ENCODE data around the gene UBE3B. TPM values are rescaled to one million over a fixed set of nuclear protein-coding genes. Genes with fewer than 3 reads are reported as not detected.

The UBE3B gene
- total RNA-seq, 4 donors from 2014 or later = 34.4 to 73.0 (median 71.6) TPM

DNA sequence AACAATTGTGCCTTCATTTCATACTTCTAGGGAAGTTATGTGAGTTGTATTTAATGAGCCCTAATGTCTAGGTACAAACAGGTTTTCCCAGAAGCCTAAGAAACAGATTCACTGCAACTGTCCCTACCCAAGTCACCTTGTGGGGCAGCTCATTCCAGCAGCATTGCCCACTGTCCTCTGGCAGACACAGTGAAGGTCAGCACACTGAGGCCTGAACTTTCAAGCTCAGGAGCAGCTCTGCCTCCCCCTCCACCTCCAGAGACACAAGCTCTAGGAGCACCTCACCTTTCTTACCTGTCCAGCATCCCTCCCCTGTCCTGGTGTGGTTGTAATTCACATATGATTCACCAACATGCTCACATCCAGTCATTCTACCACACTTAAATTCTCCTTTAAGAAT lies 15.7 kb downstream of the UBE3B start:
- no peak for TF ChIP-seq POLR2A (IDR thresholded peaks at IDR 0.05)
- no peak for TF ChIP-seq POLR2AphosphoS5 (IDR thresholded peaks at IDR 0.05)
- no peak for DNase-seq
- Histone ChIP-seq H3K27me3 (no peaks in the 10 kb centered on the region), H3K9me3 (no peaks in the 10 kb centered on the region), H3K27ac (no peak overlapping the region), H3K36me3 (peaks cover 0 to 68% (median 35%) of the 10 kb centered on the region in 4 donors), H3K4me1 (no peaks in the 10 kb centered on the region), H3K4me3 (no peak overlapping the region)
- in situ Hi-C loops (cut with MboI; ENCODE audit: low pct_ligation_motif_present in 1 of 4, low pct_unique_long_range_greater_than_20kb in 1 of 4, low sequenced_read_pairs in 3 of 4) (no loop called here), intact Hi-C loops (cut with DNase I; ENCODE audit: low total_unique reads) (no loop called here)

DNA sequence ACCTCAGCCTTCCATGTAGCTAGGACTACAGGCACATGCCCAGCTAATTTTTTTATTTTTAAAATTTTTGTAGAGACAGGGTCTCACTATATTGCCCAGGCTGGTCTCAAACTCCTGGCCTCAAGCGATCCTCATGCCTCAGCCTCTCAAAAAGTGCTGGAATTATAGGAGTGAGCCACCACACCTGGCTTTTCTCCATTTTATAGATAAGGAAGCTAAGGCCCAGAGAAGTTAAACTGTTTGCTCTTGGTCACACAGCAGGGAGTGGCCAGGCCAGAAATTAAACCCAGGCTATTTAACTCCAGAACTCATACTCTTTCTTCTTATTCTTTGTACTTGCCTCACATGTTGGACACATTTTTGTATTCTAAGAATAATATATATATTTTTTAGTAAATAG lies 16.5 kb downstream of the UBE3B start:
- Histone ChIP-seq H3K27me3 (no peaks in the 10 kb centered on the region), H3K27ac (no peak overlapping the region), H3K9me3 (no peaks in the 10 kb centered on the region), H3K4me3 (no peak overlapping the region), H3K4me1 (no peaks in the 10 kb centered on the region), H3K36me3 (peaks cover 1 to 68% (median 34%) of the 10 kb centered on the region in 4 donors)
- in situ Hi-C loops (cut with MboI; ENCODE audit: low pct_ligation_motif_present in 1 of 4, low pct_unique_long_range_greater_than_20kb in 1 of 4, low sequenced_read_pairs in 3 of 4) = no loop called here
- DNase-seq = no peak
- intact Hi-C loops (cut with DNase I; ENCODE audit: low total_unique reads) = no loop called here
- TF ChIP-seq EP300 (IDR thresholded peaks at IDR 0.05; ENCODE audit: low read depth) (no peak), POLR2AphosphoS5 (IDR thresholded peaks at IDR 0.05) (no peak)
- TF ChIP-seq, protein P1, sequence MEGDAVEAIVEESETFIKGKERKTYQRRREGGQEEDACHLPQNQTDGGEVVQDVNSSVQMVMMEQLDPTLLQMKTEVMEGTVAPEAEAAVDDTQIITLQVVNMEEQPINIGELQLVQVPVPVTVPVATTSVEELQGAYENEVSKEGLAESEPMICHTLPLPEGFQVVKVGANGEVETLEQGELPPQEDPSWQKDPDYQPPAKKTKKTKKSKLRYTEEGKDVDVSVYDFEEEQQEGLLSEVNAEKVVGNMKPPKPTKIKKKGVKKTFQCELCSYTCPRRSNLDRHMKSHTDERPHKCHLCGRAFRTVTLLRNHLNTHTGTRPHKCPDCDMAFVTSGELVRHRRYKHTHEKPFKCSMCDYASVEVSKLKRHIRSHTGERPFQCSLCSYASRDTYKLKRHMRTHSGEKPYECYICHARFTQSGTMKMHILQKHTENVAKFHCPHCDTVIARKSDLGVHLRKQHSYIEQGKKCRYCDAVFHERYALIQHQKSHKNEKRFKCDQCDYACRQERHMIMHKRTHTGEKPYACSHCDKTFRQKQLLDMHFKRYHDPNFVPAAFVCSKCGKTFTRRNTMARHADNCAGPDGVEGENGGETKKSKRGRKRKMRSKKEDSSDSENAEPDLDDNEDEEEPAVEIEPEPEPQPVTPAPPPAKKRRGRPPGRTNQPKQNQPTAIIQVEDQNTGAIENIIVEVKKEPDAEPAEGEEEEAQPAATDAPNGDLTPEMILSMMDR (IDR thresholded peaks at IDR 0.05) = no peak
- WGBS, 2 donors (ENCODE audit: low coverage in 1 of 2) = 93% methylated on average over 1 of the region's 1 CpG; no CpG with 5 or more reads in 1 of the 2 donors

DNA sequence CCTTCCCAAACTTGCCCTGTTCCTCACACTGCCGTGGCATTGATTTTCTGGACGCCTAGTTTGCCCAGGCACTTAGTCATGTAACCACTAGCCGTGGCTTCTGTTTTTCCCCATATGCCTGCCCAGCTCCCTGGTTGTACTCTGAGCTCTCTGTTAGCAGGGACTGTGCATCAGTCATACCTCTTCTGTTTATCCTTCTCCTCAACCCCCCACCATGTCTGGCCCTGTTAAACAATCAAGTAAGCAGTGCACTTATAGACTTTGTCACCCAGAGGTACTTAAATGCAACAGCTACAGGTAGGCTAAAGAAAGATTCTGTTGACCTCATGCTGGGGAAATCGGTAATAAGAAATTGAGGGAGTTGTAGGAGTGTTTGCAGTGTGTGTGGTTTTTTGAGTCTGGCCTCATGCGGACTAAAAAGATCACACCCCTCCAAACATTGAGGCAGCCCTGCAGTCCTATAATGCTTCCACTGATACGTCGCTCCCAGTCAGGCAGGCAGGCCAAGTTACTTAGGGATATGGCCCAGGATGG lies 17.0 kb downstream of the UBE3B start:
- Histone ChIP-seq H3K4me1 (no peaks in the 10 kb centered on the region), H3K27me3 (no peaks in the 10 kb centered on the region), H3K27ac (no peak overlapping the region), H3K9me3 (no peaks in the 10 kb centered on the region), H3K4me3 (no peak overlapping the region), H3K36me3 (peaks cover 0 to 68% (median 34%) of the 10 kb centered on the region in 4 donors)
- intact Hi-C loops (cut with DNase I; ENCODE audit: low total_unique reads) (no loop called here), in situ Hi-C loops (cut with MboI; ENCODE audit: low pct_ligation_motif_present in 1 of 4, low pct_unique_long_range_greater_than_20kb in 1 of 4, low sequenced_read_pairs in 3 of 4) (no loop called here)
- TF ChIP-seq POLR2A (IDR thresholded peaks at IDR 0.05) (no peak), EP300 (IDR thresholded peaks at IDR 0.05; ENCODE audit: low read depth) (no peak), POLR2AphosphoS5 (IDR thresholded peaks at IDR 0.05) (no peak)
- TF ChIP-seq, protein P1 (IDR thresholded peaks at IDR 0.05) = no peak
- DNase-seq = no peak
- WGBS, 2 donors (ENCODE audit: low coverage in 1 of 2) = 88 to 92% methylated on average over 5 to 7 of the region's 7 CpGs

DNA sequence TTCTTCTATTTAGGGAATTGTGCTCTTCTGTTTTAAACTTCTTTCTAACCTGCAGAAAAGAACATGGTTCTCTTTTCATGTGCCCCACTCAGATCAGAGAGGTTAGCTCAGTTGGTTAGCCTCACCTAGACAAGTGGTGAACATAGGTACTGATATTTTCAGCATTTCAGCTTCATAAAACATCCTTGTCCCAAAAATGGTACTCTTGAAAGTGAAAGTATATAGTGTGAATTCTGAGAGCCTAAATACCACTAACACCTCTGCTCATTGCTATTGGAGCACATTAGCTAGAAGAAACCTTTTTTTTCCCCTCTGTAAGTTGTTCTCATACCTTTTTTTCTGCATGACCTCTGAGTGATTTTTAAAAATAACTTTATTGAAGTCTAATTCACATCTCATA lies 17.6 kb downstream of the UBE3B start:
- Histone ChIP-seq H3K27ac (no peak overlapping the region), H3K4me1 (no peaks in the 10 kb centered on the region), H3K27me3 (no peaks in the 10 kb centered on the region), H3K4me3 (no peak overlapping the region), H3K9me3 (no peaks in the 10 kb centered on the region), H3K36me3 (peaks cover 0 to 68% (median 34%) of the 10 kb centered on the region in 4 donors)
- no peak for DNase-seq
- intact Hi-C loops (cut with DNase I; ENCODE audit: low total_unique reads) (no loop called here), in situ Hi-C loops (cut with MboI; ENCODE audit: low pct_ligation_motif_present in 1 of 4, low pct_unique_long_range_greater_than_20kb in 1 of 4, low sequenced_read_pairs in 3 of 4) (no loop called here)
- no peak for TF ChIP-seq POLR2AphosphoS5 (IDR thresholded peaks at IDR 0.05)

DNA sequence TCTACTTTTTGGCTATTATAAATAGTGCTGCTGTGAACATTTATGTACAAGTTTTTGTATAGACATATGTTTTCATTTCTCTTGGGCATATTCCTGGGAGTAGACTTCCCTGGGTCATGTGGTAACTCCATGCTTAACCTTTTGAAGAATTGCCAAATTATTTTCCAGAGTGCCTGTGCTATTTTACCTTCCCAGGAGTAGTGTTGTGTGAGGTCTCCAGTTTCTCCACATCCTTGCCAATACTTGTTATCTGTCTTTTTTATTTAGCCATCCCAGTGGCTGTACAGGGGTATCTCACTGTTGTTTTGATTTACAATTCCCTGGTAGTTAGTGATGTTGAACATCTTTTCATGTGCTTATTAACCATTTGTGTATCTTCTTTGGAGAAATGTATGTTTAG lies 18.9 kb downstream of the UBE3B start:
- Histone ChIP-seq H3K9me3 (no peaks in the 10 kb centered on the region), H3K4me1 (no peaks in the 10 kb centered on the region), H3K27ac (no peak overlapping the region), H3K27me3 (no peaks in the 10 kb centered on the region), H3K4me3 (no peak overlapping the region), H3K36me3 (peaks cover 0 to 67% (median 34%) of the 10 kb centered on the region in 4 donors)
- intact Hi-C loops (cut with DNase I; ENCODE audit: low total_unique reads) = no loop called here
- TF ChIP-seq POLR2AphosphoS5 (IDR thresholded peaks at IDR 0.05) = no peak
- no peak for DNase-seq
- in situ Hi-C loops (cut with MboI; ENCODE audit: low pct_ligation_motif_present in 1 of 4, low pct_unique_long_range_greater_than_20kb in 1 of 4, low sequenced_read_pairs in 3 of 4) = no loop called here

DNA sequence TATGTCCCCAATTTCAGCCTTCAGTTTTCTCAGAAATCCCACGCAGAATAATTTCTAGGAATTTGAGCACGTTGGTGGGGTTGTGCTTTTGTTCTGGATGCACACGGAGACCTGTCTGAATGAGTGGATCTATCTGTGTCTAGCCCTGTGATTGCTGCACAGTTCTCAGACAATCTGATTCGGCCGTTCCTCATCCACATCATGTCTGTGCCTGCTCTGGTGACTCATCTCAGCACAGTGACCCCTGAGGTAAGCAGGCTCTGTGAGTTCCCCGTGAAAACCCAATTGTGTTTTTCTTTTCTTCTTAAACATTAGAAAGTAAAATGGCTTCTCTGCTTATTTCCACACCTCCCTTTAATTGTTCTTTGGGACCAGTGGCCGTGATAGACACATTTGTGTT lies 20.2 kb downstream of the UBE3B start:
- no peak overlapping the region for H3K27ac ChIP-seq
- H3K9me3 ChIP-seq = no peaks in the 10 kb centered on the region
- intact Hi-C loops (cut with DNase I; ENCODE audit: low total_unique reads) = no loop called here
- in situ Hi-C loops (cut with MboI; ENCODE audit: low pct_ligation_motif_present in 1 of 4, low pct_unique_long_range_greater_than_20kb in 1 of 4, low sequenced_read_pairs in 3 of 4) = no loop called here
- DNase-seq = no peak
- H3K36me3 ChIP-seq = peaks cover 0 to 74% (median 35%) of the 10 kb centered on the region in 4 donors
- H3K4me1 ChIP-seq = no peaks in the 10 kb centered on the region
- 81 to 84% methylated on average over 4 to 7 of the region's 7 CpGs for WGBS, 2 donors (ENCODE audit: low coverage in 1 of 2)
- H3K27me3 ChIP-seq = no peaks in the 10 kb centered on the region
- H3K4me3 ChIP-seq = no peak overlapping the region
- TF ChIP-seq EP300 (IDR thresholded peaks at IDR 0.05; ENCODE audit: low read depth) = no peak
- no peak for TF ChIP-seq POLR2AphosphoS5 (IDR thresholded peaks at IDR 0.05)
- TF ChIP-seq POLR2A (IDR thresholded peaks at IDR 0.05) = no peak
